ENCODE results near the gene TRPT1. TPM values are rescaled to one million over a fixed set of nuclear protein-coding genes. Genes with fewer than 3 reads are reported as not detected.

The TRPT1 gene
- total and polyA plus RNA-seq, 9 of the 15 experiments (the other 6 are each of a cell fraction or from before 2014, with no cell fraction given): 4.6 to 41.7 (median 23.1) TPM

DNA sequence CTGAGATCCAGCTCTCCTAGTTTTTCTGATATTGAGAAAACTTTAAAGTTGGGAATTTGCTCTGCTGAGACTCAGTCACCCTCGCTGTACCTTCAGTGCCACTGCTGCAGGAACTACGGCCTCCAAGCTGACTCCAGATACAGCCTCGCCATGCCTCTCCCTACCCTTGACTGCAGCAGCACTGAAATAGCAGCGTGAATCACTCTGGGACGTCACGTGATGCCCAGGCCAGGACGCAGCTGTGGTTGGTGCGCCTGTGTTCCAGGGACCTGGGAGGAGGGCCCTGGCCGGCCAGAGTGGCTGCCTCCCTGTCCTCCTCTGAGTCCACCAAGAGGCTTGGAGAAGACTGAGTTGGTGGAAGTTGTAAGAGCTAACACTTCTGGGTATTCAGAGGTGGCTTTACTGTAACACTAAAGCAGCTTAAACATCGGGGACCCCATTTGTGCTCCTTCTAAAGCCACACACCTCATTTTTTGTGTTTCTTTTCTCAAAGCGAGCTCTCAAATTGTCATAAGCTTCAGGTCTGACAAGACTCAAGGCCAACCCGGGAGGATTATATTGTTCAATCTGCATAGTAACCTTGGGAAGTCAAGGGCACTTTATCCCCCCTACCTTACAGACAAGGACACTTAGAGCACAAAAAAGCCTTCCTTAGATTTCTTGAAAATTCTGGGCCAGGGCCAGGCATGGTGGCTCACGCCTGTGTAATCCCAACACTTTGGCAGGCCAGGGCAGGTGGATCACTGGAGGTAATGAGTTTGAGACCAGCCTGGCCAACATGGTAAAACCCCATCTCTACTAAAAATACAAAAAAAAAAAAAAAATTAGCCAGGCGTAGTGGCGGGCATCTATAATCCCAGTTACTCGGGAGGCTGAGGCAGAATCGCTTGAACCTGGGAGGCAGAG lies 44.2 kb downstream of the TRPT1 start (continued):
- TF ChIP-seq, protein P1, sequence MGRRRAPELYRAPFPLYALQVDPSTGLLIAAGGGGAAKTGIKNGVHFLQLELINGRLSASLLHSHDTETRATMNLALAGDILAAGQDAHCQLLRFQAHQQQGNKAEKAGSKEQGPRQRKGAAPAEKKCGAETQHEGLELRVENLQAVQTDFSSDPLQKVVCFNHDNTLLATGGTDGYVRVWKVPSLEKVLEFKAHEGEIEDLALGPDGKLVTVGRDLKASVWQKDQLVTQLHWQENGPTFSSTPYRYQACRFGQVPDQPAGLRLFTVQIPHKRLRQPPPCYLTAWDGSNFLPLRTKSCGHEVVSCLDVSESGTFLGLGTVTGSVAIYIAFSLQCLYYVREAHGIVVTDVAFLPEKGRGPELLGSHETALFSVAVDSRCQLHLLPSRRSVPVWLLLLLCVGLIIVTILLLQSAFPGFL (CRISPR knock-in tag; IDR thresholded peaks at IDR 0.05): no peak
- TF ChIP-seq LCOR (CRISPR knock-in tag; IDR thresholded peaks at IDR 0.05) (no peak), ESRRB (CRISPR knock-in tag; IDR thresholded peaks at IDR 0.05; ENCODE audit: borderline replicate concordance) (no peak), HMGN3 (IDR thresholded peaks at IDR 0.05; ENCODE audit: borderline replicate concordance, extremely low read depth, insufficient read length, low read depth, low read length) (no peak), RFX7 (CRISPR knock-in tag; IDR thresholded peaks at IDR 0.05) (no peak), GABPA (tag; conservative IDR thresholded peaks at IDR 0.05; ENCODE audit: low read depth) (no peak), BDP1 (IDR thresholded peaks at IDR 0.05; ENCODE audit: insufficient read depth, insufficient read length) (no peak), RAD21 (CRISPR knock-in tag; conservative IDR thresholded peaks at IDR 0.05 in 1 of 2, IDR thresholded peaks at IDR 0.05 in 1 of 2) (no peak), RBM22 (IDR thresholded peaks at IDR 0.05; ENCODE audit: low read depth, low read length, poor library complexity, severe bottlenecking) (no peak), ZNF124 (CRISPR knock-in tag; IDR thresholded peaks at IDR 0.05) (no peak), ZNF253 (CRISPR knock-in tag; conservative IDR thresholded peaks at IDR 0.05) (no peak), ARID3B (CRISPR knock-in tag; IDR thresholded peaks at IDR 0.05; ENCODE audit: borderline replicate concordance) (no peak), ZNF444 (CRISPR knock-in tag; IDR thresholded peaks at IDR 0.05) (no peak), ZNF408 (CRISPR knock-in tag; IDR thresholded peaks at IDR 0.05; ENCODE audit: low read depth) (no peak), ZNF707 (CRISPR knock-in tag; conservative IDR thresholded peaks at IDR 0.05) (no peak)
- TF ChIP-seq, protein P2, sequence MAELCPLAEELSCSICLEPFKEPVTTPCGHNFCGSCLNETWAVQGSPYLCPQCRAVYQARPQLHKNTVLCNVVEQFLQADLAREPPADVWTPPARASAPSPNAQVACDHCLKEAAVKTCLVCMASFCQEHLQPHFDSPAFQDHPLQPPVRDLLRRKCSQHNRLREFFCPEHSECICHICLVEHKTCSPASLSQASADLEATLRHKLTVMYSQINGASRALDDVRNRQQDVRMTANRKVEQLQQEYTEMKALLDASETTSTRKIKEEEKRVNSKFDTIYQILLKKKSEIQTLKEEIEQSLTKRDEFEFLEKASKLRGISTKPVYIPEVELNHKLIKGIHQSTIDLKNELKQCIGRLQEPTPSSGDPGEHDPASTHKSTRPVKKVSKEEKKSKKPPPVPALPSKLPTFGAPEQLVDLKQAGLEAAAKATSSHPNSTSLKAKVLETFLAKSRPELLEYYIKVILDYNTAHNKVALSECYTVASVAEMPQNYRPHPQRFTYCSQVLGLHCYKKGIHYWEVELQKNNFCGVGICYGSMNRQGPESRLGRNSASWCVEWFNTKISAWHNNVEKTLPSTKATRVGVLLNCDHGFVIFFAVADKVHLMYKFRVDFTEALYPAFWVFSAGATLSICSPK (IDR thresholded peaks at IDR 0.05; ENCODE audit: borderline replicate concordance): no peak
- TF ChIP-seq, protein P3, sequence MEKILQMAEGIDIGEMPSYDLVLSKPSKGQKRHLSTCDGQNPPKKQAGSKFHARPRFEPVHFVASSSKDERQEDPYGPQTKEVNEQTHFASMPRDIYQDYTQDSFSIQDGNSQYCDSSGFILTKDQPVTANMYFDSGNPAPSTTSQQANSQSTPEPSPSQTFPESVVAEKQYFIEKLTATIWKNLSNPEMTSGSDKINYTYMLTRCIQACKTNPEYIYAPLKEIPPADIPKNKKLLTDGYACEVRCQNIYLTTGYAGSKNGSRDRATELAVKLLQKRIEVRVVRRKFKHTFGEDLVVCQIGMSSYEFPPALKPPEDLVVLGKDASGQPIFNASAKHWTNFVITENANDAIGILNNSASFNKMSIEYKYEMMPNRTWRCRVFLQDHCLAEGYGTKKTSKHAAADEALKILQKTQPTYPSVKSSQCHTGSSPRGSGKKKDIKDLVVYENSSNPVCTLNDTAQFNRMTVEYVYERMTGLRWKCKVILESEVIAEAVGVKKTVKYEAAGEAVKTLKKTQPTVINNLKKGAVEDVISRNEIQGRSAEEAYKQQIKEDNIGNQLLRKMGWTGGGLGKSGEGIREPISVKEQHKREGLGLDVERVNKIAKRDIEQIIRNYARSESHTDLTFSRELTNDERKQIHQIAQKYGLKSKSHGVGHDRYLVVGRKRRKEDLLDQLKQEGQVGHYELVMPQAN (IDR thresholded peaks at IDR 0.05; ENCODE audit: borderline replicate concordance): no peak; the same call in 1 of the 2 replicates
- TF ChIP-seq, protein P4, sequence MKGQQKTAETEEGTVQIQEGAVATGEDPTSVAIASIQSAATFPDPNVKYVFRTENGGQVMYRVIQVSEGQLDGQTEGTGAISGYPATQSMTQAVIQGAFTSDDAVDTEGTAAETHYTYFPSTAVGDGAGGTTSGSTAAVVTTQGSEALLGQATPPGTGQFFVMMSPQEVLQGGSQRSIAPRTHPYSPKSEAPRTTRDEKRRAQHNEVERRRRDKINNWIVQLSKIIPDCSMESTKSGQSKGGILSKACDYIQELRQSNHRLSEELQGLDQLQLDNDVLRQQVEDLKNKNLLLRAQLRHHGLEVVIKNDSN (CRISPR knock-in tag; IDR thresholded peaks at IDR 0.05): peak; percentile 99
